ENCODE results near the gene GRAP2.

The GRAP2 gene

GRCh38 chr22:39920134-39920743 is 19.4 kb downstream of the GRAP2 start:
- DNase-seq, result no peak
- intact Hi-C loops (cut with DNase I), result no loop called here

DNA sequence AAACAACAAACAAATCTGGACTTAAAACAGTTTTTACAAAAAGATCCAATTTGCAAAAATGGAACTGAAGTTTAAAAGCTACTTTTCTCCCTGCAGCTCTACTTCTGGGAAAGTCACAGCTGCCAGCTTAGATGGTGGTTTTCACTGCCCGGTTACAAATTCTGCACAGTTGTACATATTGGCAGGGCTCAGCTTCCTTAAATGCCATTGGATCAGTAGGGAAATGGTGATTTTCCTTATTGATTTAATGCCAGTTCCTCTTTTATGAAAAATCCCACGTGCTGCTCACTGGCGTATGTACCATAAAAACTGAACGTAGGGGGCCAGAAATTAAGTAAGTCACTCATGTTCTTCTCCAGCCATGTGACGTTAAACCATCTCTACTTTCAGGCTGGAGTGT is 22.8 kb downstream of the GRAP2 start:
- intact Hi-C loops (cut with DNase I), result no loop called here

GRCh38 chr22:39924286-39924685 is 23.4 kb downstream of the GRAP2 start:
- DNase-seq, result no peak
- intact Hi-C loops (cut with DNase I), result no loop called here

More for the DNA sequence above, 22.8 kb downstream of the GRAP2 start:
- no peak for DNase-seq

DNA sequence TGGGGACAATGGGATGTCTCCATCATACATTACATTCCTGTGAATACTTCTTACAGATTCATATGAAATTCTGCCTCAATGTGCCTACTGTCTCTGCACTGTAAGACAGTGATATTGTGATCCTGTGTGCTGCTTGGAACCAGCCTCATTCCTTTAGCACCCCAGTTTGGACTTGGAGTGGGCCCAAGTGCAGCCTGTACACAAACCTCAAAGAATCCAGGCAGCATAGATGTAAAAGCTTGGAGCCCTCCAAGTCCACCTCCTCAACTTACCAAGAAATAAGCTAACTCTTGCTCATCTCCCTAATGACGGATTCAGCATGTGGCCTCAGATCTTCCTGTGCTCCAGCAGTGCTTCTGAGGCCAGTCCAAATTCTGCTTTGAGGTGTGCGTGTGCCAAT is 24.4 kb downstream of the GRAP2 start:
- peak in 7 of 10 donors; percentile 42 to 87 (median 58) for DNase-seq
- intact Hi-C loops (cut with DNase I), result no loop called here

GRCh38 chr22:39925909-39926679 is 25.2 kb downstream of the GRAP2 start:
- no peak for DNase-seq
- intact Hi-C loops (cut with DNase I), result no loop called here

DNA sequence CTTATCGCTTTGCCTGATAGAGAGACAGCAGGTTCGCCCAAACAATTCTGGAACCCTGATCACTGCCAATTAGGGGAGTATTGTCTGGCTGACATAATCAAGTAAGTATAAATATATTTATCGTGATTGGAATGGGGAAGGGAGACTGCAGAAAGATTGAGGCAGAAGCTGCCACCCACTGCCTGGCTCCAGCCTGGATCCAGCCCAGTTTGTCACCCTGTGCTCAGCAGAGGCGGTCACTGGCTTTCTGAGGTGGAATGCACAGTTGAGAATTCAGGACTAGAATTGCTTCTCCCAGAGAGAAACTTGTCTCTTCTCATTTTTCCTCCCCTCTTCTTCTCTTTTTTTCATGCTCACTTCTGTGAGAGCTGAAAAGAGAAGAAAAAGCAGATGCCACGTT is 25.9 kb downstream of the GRAP2 start:
- intact Hi-C loops (cut with DNase I), result no loop called here
- DNase-seq, result peak in 6 of 10 donors; percentile 26 to 82 (median 32)

GRCh38 chr22:39927544-39927943 is 26.7 kb downstream of the GRAP2 start:
- DNase-seq, result no peak

DNA sequence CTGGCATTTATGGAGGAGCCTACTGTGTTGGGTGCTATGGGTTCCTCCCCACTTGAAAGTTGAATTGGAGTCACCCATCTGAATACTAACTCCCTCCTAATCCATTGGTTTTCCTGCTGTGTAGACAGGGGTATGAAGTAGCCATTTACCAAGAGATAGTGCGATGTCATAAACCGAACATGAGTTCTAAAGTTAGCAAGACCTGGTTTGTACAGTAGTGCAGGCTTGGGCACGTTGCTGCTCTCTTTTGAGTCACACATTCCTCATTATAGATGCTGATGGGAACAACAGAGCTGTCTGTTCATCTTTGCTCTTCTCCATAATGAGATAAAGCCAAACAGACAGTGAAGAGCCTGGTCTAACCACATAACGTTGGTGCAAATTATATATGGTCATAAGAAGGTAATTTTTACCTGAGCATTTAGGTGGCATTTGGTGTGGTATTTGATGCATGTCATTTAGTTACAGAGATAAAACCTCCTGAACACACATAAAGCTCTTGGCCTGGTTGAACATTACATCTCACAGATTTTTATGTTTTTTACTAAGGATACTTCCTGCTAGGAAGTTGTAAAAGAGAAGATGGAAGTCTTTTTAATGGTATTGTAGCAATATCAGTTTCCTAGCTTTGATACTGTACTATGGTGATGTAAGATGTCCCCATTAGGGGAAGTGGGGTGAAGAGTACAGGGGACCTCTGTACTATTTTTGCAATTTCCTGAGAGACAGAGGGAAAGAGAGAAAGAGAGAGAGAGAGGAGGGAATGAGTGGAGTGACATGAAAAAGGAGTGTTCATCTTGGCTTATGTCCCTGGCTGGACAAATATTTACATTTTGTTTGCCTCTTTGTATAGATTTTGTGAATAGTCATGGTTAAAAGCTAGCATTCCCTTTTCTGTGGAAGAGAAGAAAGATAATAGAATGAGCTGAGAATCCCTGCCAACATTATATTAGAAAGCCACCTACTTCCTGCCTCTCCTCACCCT is 27.9 kb downstream of the GRAP2 start:
- intact Hi-C loops (cut with DNase I), result no loop called here
- no peak for DNase-seq

More at GRCh38 chr22:39927544-39927943, 26.7 kb downstream of the GRAP2 start:
- intact Hi-C loops (cut with DNase I), result no loop called here

DNA sequence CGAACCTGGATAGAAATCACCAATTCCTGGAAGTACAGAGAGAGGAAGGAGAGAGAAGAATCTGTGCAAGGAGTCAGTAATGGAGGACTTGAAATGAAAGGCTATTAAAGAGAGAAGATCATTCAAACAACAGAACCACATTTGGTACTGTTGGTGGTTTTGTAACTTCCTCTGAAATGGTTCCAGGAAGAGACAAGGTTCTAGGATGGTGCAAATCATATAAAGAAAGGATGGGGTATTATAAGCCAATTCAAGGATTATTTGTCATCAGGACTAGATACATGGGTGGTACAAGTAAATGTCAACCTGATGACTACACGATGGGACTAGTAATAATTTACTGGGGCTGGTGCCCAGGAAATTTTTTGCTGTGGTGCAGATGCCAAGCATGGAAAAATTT is 30.4 kb downstream of the GRAP2 start:
- intact Hi-C loops (cut with DNase I), result no loop called here
- DNase-seq, result no peak

DNA sequence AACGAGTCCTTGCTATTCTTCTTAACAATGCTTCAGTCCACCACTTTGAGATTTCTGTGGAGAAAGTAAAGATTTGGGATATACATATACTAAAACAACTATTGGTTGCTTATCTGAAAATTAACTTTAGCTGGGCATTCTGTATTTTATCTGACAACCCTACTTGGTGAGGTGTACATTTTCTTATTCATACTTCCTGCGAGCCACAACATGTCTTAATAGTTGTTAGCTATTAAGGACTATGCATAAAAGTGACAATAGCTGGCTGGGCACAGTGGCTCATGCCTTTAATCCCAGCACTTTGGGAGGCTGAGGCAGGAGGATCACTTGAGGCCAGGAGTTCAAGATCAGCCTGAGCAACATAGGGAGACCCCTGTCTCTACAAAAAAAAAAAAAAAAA is 31.3 kb downstream of the GRAP2 start:
- no peak for DNase-seq
- intact Hi-C loops (cut with DNase I), result no loop called here

DNA sequence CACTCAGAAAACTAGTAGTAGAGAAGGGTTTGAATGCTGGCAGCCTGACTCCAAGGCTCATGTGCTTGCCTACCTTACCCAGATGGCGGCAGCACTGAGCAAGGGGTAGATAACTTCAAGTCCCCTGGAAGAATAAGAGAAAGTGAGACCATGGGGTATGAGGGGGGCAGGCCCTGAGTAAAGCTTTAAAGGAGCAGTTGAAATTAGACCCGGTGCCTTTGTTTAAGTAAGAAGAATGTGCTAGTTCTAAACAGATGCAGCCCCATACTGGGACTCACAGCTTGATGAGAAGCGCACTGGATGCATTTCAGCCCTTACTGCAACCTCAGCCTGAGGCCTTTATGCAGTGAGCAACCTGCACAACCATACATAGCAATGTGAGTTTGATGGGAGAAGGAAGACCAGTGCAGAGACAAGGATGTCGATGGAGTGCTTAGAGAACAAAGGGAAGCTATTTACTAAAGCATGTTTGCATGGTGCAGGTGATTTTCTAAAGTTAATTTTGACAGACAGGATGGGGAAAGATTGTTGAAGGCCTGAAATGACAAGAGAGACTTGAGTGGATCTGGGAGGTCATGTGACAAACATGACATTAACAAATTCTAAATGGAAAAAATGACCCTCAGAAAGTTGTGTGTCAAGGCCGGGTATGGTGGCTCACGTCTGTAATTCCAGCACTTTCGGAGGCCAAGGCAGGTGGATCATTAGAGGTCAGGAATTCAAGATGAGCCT is 32.2 kb downstream of the GRAP2 start:
- no peak for DNase-seq
- intact Hi-C loops (cut with DNase I), result no loop called here

- intact Hi-C loops (cut with DNase I), result no loop called here
- no peak for DNase-seq
Observed at GRCh38 chr22:39933741-39934140, 32.9 kb downstream of the GRAP2 start.

- intact Hi-C loops (cut with DNase I), result no loop called here
Observed at GRCh38 chr22:39935116-39935515, 34.2 kb downstream of the GRAP2 start.

DNA sequence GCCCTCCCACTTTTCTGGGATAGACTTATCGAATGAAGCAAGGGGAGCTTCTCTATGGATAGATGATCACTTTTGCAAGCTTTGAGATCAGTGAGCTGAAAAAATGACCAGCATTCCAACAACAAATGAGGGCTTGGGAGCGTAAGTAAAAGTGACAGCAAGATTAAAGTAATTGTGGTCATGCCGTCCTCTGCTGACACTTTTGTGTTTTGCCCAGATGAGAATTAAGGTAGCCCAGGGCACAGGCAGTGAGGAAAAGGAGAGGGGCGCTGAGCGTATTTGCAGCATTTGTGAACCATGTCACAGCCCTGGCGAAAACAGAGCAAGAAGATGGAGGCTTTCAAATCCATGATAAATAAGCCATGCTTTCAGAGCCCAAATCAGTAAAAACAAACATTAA is 34.7 kb downstream of the GRAP2 start:
- DNase-seq, result no peak
- intact Hi-C loops (cut with DNase I), result no loop called here

More at GRCh38 chr22:39935116-39935515, 34.2 kb downstream of the GRAP2 start:
- DNase-seq, result peak in 1 of 10 donors; percentile 43

DNA sequence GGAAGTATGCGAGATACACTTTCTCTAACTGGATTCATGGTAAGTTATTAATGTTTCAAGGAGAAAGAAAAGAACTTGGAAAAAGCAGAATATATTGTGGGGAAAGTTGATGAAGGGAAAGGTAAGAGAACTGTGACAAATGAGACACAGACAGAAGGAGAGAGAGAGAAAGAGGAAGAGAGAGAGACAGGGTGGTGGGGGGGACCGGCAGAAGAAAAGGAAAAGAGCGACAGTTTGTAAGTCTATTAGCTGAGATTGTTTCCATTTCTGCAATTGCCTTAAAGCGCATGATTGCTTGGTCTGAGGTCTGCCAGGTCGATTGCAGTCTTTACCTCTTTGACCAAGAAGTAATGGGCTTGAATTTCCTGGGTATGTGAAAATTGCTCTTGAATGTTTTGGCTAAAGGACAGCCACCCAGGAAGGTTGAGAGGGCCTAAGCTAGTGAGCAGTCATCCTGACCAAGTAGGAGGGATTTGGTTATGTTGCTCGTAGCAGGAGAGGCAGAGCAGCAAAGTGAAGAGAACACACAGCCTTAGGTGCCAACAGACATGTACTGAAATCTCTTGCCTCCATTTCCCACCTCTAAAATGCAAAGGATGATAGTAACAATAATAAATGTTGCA is 35.8 kb downstream of the GRAP2 start:
- intact Hi-C loops (cut with DNase I), result no loop called here
- DNase-seq, result no peak

GRCh38 chr22:39937906-39938305 is 37.0 kb downstream of the GRAP2 start:
- intact Hi-C loops (cut with DNase I), result no loop called here
- no peak for DNase-seq

GRCh38 chr22:39938509-39939111 is 37.7 kb downstream of the GRAP2 start:
- intact Hi-C loops (cut with DNase I), result no loop called here
- no peak for DNase-seq

GRCh38 chr22:39939830-39940229 is 38.9 kb downstream of the GRAP2 start:
- no peak for DNase-seq
- intact Hi-C loops (cut with DNase I), result no loop called here

DNA sequence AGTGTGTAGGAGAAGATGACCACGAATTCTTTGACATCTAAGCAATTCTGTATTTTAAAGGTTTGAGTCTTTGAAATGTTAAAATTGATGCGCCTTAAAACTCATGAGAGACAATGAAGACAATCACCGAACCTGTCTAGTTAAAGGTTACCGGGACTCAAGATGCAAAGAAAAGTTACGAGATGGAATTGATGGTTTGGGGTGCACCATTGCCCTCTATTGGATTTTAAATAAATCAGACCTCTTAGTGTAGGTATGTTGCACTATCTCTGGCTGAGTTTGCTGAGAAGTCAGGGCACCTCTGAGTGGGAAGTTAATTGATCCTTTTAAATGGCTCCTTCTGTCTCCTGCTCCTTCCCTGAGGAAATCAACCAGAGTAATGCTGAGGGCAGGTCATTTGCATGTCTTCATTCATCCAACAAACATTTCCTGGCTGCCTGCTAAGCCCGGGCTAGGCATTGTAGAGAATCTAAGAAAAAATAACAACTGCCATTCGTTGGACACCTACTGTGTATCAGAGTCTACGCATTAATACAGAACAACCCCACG is 39.9 kb downstream of the GRAP2 start:
- no peak for DNase-seq
- intact Hi-C loops (cut with DNase I), result no loop called here
